ENCODE data around the gene FAM20A. TPM values are rescaled to one million over a fixed set of nuclear protein-coding genes. Genes with fewer than 3 reads are reported as not detected.

FAM20A gene
- total RNA-seq, 1 donor from 2014 or later, result 38.7 TPM

DNA sequence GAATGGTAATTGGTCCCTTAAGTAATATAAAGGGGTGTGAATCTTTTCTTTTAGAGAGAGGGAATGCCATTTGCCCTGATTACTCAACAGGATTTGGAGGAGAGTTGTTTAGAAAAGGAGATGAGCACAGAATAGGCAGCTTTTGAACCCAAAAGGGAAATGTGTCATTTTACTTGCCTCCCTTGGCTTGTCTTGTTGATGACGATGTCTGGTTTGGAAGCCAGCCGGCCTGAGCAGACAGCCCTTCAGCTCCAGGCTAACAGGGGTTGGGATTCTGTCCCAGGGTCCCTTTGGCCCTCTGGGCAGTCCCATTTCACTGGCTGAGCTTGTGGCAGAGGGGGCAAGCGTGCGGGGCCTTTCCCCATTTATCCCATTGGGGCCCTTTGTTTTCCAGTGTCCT is 111.2 kb downstream of the FAM20A start:
- intact Hi-C loops (cut with DNase I), result no loop called here
- H3K4me3 ChIP-seq, result no peak overlapping the region
- no peak overlapping the region for H3K27ac ChIP-seq
- no peaks in the 10 kb centered on the region for H3K27me3 ChIP-seq (ENCODE audit: low read depth)
- no peaks in the 10 kb centered on the region for H3K9me3 ChIP-seq
- H3K4me1 ChIP-seq, result peaks cover 46% of the 10 kb centered on the region
- no peak for TF ChIP-seq CTCF (IDR thresholded peaks at IDR 0.05)
- no peak for ATAC-seq
- no peak for DNase-seq
- no peaks in the 10 kb centered on the region for H3K36me3 ChIP-seq

Other genes with a start within 250 kb of the FAM20A start
- 37.5 TPM for gene WIPI1, start 143.9 kb downstream of the FAM20A start, total RNA-seq
- gene PRKAR1A, start 88.9 kb downstream of the FAM20A start, total RNA-seq, result 374 TPM

Data from lower lobe of right lung (tissue), 2 donors.